ENCODE measurements around the gene PJVK. TPM values are rescaled to one million over a fixed set of nuclear protein-coding genes. Genes with fewer than 3 reads are reported as not detected.

The PJVK gene
- total and polyA plus RNA-seq, 10 of the 15 experiments (the other 5 are each of a cell fraction or from before 2014, with no cell fraction given): 1.8 to 6.8 (median 3.2) TPM

DNA sequence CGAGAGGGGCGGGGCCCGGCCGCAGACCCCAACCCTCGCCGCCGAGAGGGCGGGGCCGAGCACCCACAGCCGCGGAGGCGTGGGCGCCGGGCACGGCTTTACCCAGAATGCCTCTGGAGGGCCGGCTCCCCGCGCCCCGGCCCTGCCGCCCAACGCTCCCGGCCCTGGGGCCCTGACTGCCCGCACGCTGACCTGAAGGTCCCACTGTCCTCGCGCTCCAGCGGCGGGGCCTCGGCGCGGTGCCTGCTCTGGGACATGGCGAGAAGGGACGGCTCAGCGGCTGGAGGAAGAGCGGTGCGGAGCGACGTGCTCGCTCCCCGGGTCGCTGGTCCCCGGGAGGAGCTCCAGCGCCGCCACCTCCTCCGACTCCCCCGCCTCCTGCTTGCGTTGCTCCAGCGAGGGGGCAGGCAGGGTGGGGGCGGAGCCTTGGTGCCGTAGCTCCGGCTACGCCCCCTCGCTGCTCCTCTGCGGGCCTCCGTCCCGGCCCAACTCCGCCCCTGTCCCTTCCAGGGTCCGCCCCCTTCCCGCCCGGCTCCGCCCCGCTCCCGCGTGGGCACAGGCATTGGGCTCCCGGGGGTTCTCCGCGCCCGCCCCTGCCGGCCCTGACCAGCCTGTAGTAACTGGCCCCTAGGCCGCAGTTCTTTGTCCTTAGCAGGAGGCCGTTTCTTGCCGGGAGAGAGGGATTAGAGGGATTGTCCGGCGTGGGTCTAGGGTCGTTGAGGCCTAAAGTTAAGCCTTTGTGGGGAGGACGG lies at the start of gene PJVK, which contains the start of gene PRKRA (continued):
- TF ChIP-seq, protein P1, sequence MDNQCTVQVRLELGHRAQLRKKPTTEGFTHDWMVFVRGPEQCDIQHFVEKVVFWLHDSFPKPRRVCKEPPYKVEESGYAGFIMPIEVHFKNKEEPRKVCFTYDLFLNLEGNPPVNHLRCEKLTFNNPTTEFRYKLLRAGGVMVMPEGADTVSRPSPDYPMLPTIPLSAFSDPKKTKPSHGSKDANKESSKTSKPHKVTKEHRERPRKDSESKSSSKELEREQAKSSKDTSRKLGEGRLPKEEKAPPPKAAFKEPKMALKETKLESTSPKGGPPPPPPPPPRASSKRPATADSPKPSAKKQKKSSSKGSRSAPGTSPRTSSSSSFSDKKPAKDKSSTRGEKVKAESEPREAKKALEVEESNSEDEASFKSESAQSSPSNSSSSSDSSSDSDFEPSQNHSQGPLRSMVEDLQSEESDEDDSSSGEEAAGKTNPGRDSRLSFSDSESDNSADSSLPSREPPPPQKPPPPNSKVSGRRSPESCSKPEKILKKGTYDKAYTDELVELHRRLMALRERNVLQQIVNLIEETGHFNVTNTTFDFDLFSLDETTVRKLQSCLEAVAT (IDR thresholded peaks at IDR 0.05): 0 out of 2 replicates have a peak, but pooled peaks have one; percentile 53
- peak; percentile 53 for TF ChIP-seq SP1 (IDR thresholded peaks at IDR 0.05; ENCODE audit: low read depth, low read length)
- no peak for TF ChIP-seq YY1 (IDR thresholded peaks at IDR 0.05; ENCODE audit: low read depth, low read length)
- TF ChIP-seq MXI1 (IDR thresholded peaks at IDR 0.05; ENCODE audit: low read depth, low read length): no peak; the same call in none of the 2 replicates
- no peak for TF ChIP-seq SREBF2 (IDR thresholded peaks at IDR 0.05; ENCODE audit: low read length)
- TF ChIP-seq ETV6 (conservative IDR thresholded peaks at IDR 0.05 in 1 of 2, IDR thresholded peaks at IDR 0.05 in 1 of 2; ENCODE audit: borderline replicate concordance in 1 of 2, low read depth in 1 of 2): no peak
- peak; percentile 53 for TF ChIP-seq RELA (IDR thresholded peaks at IDR 0.05; ENCODE audit: borderline replicate concordance, partially characterized antibody)
- peak; percentile 46; the same call in 1 of the 2 replicates for TF ChIP-seq EED (IDR thresholded peaks at IDR 0.05; ENCODE audit: low read depth)
- TF ChIP-seq IKZF1 (conservative IDR thresholded peaks at IDR 0.05): peak; percentile 75
- TF ChIP-seq, protein P2, sequence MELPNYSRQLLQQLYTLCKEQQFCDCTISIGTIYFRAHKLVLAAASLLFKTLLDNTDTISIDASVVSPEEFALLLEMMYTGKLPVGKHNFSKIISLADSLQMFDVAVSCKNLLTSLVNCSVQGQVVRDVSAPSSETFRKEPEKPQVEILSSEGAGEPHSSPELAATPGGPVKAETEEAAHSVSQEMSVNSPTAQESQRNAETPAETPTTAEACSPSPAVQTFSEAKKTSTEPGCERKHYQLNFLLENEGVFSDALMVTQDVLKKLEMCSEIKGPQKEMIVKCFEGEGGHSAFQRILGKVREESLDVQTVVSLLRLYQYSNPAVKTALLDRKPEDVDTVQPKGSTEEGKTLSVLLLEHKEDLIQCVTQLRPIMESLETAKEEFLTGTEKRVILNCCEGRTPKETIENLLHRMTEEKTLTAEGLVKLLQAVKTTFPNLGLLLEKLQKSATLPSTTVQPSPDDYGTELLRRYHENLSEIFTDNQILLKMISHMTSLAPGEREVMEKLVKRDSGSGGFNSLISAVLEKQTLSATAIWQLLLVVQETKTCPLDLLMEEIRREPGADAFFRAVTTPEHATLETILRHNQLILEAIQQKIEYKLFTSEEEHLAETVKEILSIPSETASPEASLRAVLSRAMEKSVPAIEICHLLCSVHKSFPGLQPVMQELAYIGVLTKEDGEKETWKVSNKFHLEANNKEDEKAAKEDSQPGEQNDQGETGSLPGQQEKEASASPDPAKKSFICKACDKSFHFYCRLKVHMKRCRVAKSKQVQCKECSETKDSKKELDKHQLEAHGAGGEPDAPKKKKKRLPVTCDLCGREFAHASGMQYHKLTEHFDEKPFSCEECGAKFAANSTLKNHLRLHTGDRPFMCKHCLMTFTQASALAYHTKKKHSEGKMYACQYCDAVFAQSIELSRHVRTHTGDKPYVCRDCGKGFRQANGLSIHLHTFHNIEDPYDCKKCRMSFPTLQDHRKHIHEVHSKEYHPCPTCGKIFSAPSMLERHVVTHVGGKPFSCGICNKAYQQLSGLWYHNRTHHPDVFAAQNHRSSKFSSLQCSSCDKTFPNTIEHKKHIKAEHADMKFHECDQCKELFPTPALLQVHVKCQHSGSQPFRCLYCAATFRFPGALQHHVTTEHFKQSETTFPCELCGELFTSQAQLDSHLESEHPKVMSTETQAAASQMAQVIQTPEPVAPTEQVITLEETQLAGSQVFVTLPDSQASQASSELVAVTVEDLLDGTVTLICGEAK (IDR thresholded peaks at IDR 0.05; ENCODE audit: borderline replicate concordance): no peak
- no peak for TF ChIP-seq ASH2L (IDR thresholded peaks at IDR 0.05; ENCODE audit: borderline replicate concordance, low read depth)
- no peak for TF ChIP-seq HDAC2 (IDR thresholded peaks at IDR 0.05)
- TF ChIP-seq PML (IDR thresholded peaks at IDR 0.05; ENCODE audit: low read length): peak; percentile 58
- TF ChIP-seq GATAD2B (conservative IDR thresholded peaks at IDR 0.05; ENCODE audit: low read depth): peak; percentile 91
- no peak for TF ChIP-seq TCF7 (IDR thresholded peaks at IDR 0.05; ENCODE audit: borderline replicate concordance)
- TF ChIP-seq MTA2 (IDR thresholded peaks at IDR 0.05; ENCODE audit: low read depth): no peak
- no peak for TF ChIP-seq PAX8 (IDR thresholded peaks at IDR 0.05)
- TF ChIP-seq BMI1 (IDR thresholded peaks at IDR 0.05; ENCODE audit: borderline replicate concordance): no peak
- no peak for TF ChIP-seq NFXL1 (IDR thresholded peaks at IDR 0.05; ENCODE audit: borderline replicate concordance)
- TF ChIP-seq, protein P3, sequence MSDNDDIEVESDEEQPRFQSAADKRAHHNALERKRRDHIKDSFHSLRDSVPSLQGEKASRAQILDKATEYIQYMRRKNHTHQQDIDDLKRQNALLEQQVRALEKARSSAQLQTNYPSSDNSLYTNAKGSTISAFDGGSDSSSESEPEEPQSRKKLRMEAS (IDR thresholded peaks at IDR 0.05; ENCODE audit: low read depth, low read length): no peak; the same call in 1 of the 2 replicates
- TF ChIP-seq, protein P4, sequence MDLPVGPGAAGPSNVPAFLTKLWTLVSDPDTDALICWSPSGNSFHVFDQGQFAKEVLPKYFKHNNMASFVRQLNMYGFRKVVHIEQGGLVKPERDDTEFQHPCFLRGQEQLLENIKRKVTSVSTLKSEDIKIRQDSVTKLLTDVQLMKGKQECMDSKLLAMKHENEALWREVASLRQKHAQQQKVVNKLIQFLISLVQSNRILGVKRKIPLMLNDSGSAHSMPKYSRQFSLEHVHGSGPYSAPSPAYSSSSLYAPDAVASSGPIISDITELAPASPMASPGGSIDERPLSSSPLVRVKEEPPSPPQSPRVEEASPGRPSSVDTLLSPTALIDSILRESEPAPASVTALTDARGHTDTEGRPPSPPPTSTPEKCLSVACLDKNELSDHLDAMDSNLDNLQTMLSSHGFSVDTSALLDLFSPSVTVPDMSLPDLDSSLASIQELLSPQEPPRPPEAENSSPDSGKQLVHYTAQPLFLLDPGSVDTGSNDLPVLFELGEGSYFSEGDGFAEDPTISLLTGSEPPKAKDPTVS (IDR thresholded peaks at IDR 0.05; ENCODE audit: low read depth, low read length): no peak
- peak; percentile 77 for TF ChIP-seq NR2F1 (conservative IDR thresholded peaks at IDR 0.05)
- TF ChIP-seq MTA3 (IDR thresholded peaks at IDR 0.05; ENCODE audit: borderline replicate concordance, low read length): no peak
